Endothelial cell of umbilical vein (primary cell): ENCODE measurements around the gene TBX4. TPM values are rescaled to one million over a fixed set of nuclear protein-coding genes. Genes with fewer than 3 reads are reported as not detected.
"Not testable (repeated sequence)": the region's sequence is repeated elsewhere in the genome, so short reads cannot be mapped to it uniquely, and the experiment has no call there.

ENCODE experiments used
- BruUV-seq: library from RNA; stranded (reverse); fragments of 400-500 nt; replicated peaks from 2 replicates; lab custom pipeline; 2021; lab: Mats Ljungman, UMichigan
- CTCF ChIA-PET: fragments of 300-600, 350-600 bp; sonication (Branson Sonifier 250); formaldehyde crosslinking; loops from one replicate; lab custom pipeline; 2021; ENCODE audit warnings: antibody characterized with exemption, inconsistent platforms; lab: Charles Lee
- POLR2A ChIA-PET: fragments of 300-600, 350-600 bp; sonication (Branson Sonifier 250); formaldehyde crosslinking; loops from one replicate; lab custom pipeline; 2021; ENCODE audit warnings: antibody characterized with exemption, inconsistent platforms; lab: Charles Lee
- DNase-seq: peaks from one replicate; pipeline ENCODE4 v3.0.0-alpha.2; 2011; ENCODE audit warnings: low read depth, low spot score
- FAIRE-seq: peaks from 2 replicates; lab custom pipeline; 2011; peaks lifted over from hg19 to GRCh38; lab: Jason Lieb, UNC
- H2AFZ ChIP-seq: 2 replicates; pipeline ENCODE4 v1.6.0; 2012; ENCODE audit warnings: low read depth, low read length, control low read depth, inconsistent platforms
- H3K27ac ChIP-seq: 2 replicates; pipeline ENCODE4 v1.5.1; 2011; ENCODE audit warnings: low read depth, mild to moderate bottlenecking, control low read depth, low read length, moderate library complexity; ENCODE audit not compliant: insufficient read depth
- H3K27me3 ChIP-seq, 2 experiments: 2 replicates each; pipeline versions ENCODE4 v1.6.0 to v1.6.1; 2011; ENCODE audit warnings: low read length in 2 of 2, mixed read lengths in 1 of 2; ENCODE audit not compliant: control insufficient read depth in 2 of 2, insufficient read depth in 2 of 2
- H3K36me3 ChIP-seq, 2 experiments: 2 replicates in 1 of 2; 3 replicates in 1 of 2; pipeline ENCODE4 v1.5.1; 2011; ENCODE audit warnings: low read length in 2 of 2, mild to moderate bottlenecking in 1 of 2, moderate library complexity in 1 of 2; ENCODE audit not compliant: control insufficient read depth in 2 of 2, insufficient read depth in 2 of 2; ENCODE audit errors: extremely low read depth in 1 of 2
- H3K4me1 ChIP-seq: 3 replicates; pipeline ENCODE4 v1.5.1; 2011; ENCODE audit warnings: mild to moderate bottlenecking, low read length; ENCODE audit not compliant: control insufficient read depth, insufficient read depth; ENCODE audit errors: extremely low read depth
- H3K4me2 ChIP-seq: 2 replicates; pipeline ENCODE4 v1.6.1; 2011; ENCODE audit warnings: low read length, control low read depth, mixed read lengths; ENCODE audit not compliant: insufficient read depth
- H3K4me3 ChIP-seq, 3 experiments: fragments of 200-600 bp in 1 of 3; sonication (generic), shearing (Covaris generic) in 1 of 3; replicated peaks in 1 of 3; 2 replicates each; pipeline ENCODE4 v1.5.1; 2011 to 2016; ENCODE audit warnings: control low read depth in 3 of 3, low read length in 3 of 3, mild to moderate bottlenecking in 2 of 3, inconsistent platforms in 1 of 3, low read depth in 1 of 3, moderate library complexity in 1 of 3; ENCODE audit not compliant: insufficient read depth in 1 of 3
- H3K79me2 ChIP-seq: 2 replicates; pipeline ENCODE4 v1.6.0; 2012; ENCODE audit warnings: low read length, inconsistent platforms; ENCODE audit not compliant: control insufficient read depth, insufficient read depth
- H3K9ac ChIP-seq: replicated peaks from 2 replicates; pipeline ENCODE3; 2011; ENCODE audit warnings: low read length, control low read depth; ENCODE audit not compliant: insufficient read depth; ENCODE audit errors: extremely low read depth
- H3K9me1 ChIP-seq: replicated peaks from 3 replicates; pipeline ENCODE4 v1.6.0; 2011; ENCODE audit warnings: mild to moderate bottlenecking, low read length; ENCODE audit not compliant: control insufficient read depth, insufficient read depth; ENCODE audit errors: extremely low read depth
- H3K9me3 ChIP-seq: replicated peaks from 2 replicates; pipeline ENCODE4 v1.5.1; 2012; ENCODE audit warnings: low read length, inconsistent platforms; ENCODE audit not compliant: control insufficient read depth, insufficient read depth
- H4K20me1 ChIP-seq: replicated peaks from 2 replicates; pipeline ENCODE3; 2011; ENCODE audit warnings: mild to moderate bottlenecking, low read length; ENCODE audit not compliant: control insufficient read depth, insufficient read depth; ENCODE audit errors: extremely low read depth
- EZH2 ChIP-seq: IDR thresholded peaks from 2 replicates; pipeline ENCODE4 v1.6.1; 2012; ENCODE audit warnings: borderline replicate concordance, low read depth, mild to moderate bottlenecking, moderate library complexity, low read length, inconsistent platforms; ENCODE audit not compliant: severe bottlenecking
- FOS ChIP-seq: IDR thresholded peaks from 2 replicates; pipeline ENCODE4 v1.6.1; 2011; ENCODE audit warnings: mild to moderate bottlenecking, low read length, moderate library complexity, borderline replicate concordance; ENCODE audit not compliant: insufficient read depth
- GATA2 ChIP-seq: IDR thresholded peaks from 2 replicates; pipeline ENCODE4 v1.7.0; 2011; ENCODE audit warnings: low read depth, mild to moderate bottlenecking, moderate library complexity, mixed read lengths, low read length; ENCODE audit not compliant: insufficient read length, insufficient read depth
- JUN ChIP-seq: IDR thresholded peaks from 2 replicates; pipeline ENCODE4 v1.6.1; 2011; ENCODE audit warnings: borderline replicate concordance, low read depth; ENCODE audit not compliant: insufficient read length, insufficient read depth
- MYC ChIP-seq: IDR thresholded peaks from one replicate; pipeline ENCODE4 v1.6.1; 2011; ENCODE audit warnings: mild to moderate bottlenecking, low read depth, low read length
- POLR2A ChIP-seq: IDR thresholded peaks from 2 replicates; pipeline ENCODE4 v1.6.1; 2012; ENCODE audit warnings: low read depth, mild to moderate bottlenecking, control low read depth, low read length
- POLR2AphosphoS5 ChIP-seq: IDR thresholded peaks from 2 replicates; pipeline ENCODE4 v1.6.1; 2012; ENCODE audit warnings: low read depth, mild to moderate bottlenecking, control low read depth, low read length, moderate library complexity; ENCODE audit not compliant: insufficient read depth
- dilution Hi-C: fragments of 300-500 bp; cut with MboI; formaldehyde crosslinking; loops from one replicate; pipeline ENCODE4 v1.15.0; 2019; ENCODE audit warnings: low sequenced_read_pairs; ENCODE audit not compliant: extremely low pct_ligation_motif_present
- intact Hi-C: fragments of 100-400 bp; cut with micrococcal nuclease; formaldehyde crosslinking; loops from one replicate; pipeline ENCODE4 v1.10.0; 2022
- polyA plus RNA-seq, 4 experiments: library from polyadenylated mRNA; depleted of rRNA in 3 of 4; stranded (reverse) in 3 of 4; unstranded in 1 of 4; fragments of >200 nt; gene quantifications; 2 replicates each; pipeline versions ENCODE4 v1.2.1 to v1.2.3, GENCODE V29; 2011 to 2012; ENCODE audit warnings: missing spikeins in 1 of 4
- total RNA-seq: library from RNA; stranded (reverse); gene quantifications from 2 replicates; pipeline ENCODE4 v1.2.3, GENCODE V29; 2021
- TF ChIP-seq, protein P1 (sequence below): IDR thresholded peaks from 2 replicates; pipeline ENCODE4 v1.6.1; 2011; ENCODE audit not compliant: insufficient read depth, insufficient read length
- TF ChIP-seq, protein P2 (sequence below), 2 donors: IDR thresholded peaks; 1 replicate in 1 of 2; 2 replicates in 1 of 2; pipeline ENCODE4 v1.5.1; 2011; ENCODE audit warnings: low read length in 2 of 2, mild to moderate bottlenecking in 2 of 2, moderate library complexity in 2 of 2, control low read depth in 1 of 2, inconsistent platforms in 1 of 2, low read depth in 1 of 2; ENCODE audit not compliant: insufficient read depth in 1 of 2; ENCODE audit errors: extremely low read depth in 1 of 2

Gene TBX4
- total and polyA plus RNA-seq, 2 donors (not counting 3 experiments of a cell fraction or from before 2014, with no cell fraction given), result not detected

DNA sequence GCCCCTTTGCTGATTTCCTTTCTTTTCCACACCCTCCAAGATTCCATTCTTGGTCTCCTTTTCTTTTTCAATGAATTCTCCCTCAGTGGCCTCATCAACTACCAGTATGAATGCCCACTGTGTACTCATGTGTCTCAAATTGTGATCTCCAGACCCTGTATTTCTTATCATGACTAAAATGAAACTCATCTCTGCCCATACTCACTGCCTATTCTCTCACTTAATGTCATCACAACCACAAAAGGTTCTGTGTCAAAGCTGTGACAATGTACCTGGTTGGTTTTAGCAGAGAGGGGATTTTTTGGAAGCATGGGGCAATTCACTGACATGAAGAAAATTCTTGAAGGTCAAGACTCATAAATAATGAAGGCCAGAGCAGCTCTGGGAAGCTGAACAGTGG lies 11.5 kb upstream of the TBX4 start:
- no peak overlapping the region for H3K4me2 ChIP-seq
- no peaks in the 10 kb centered on the region for H3K9me3 ChIP-seq
- ChIA-PET CTCF (no interaction called here), POLR2A (no interaction called here)
- no peak overlapping the region for H3K27ac ChIP-seq
- intact Hi-C loops, result no loop called here
- FAIRE-seq (no peak), DNase-seq (no peak)
- H3K4me1 ChIP-seq, result no peaks in the 10 kb centered on the region
- TF ChIP-seq POLR2A, result no peak
- TF ChIP-seq JUN, result no peak
- no peak for TF ChIP-seq FOS
- TF ChIP-seq POLR2AphosphoS5, result no peak
- TF ChIP-seq GATA2, result no peak
- TF ChIP-seq EZH2, result no peak
- TF ChIP-seq, protein P1, sequence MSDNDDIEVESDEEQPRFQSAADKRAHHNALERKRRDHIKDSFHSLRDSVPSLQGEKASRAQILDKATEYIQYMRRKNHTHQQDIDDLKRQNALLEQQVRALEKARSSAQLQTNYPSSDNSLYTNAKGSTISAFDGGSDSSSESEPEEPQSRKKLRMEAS, result no peak
- TF ChIP-seq MYC, result no peak
- TF ChIP-seq, protein P2, sequence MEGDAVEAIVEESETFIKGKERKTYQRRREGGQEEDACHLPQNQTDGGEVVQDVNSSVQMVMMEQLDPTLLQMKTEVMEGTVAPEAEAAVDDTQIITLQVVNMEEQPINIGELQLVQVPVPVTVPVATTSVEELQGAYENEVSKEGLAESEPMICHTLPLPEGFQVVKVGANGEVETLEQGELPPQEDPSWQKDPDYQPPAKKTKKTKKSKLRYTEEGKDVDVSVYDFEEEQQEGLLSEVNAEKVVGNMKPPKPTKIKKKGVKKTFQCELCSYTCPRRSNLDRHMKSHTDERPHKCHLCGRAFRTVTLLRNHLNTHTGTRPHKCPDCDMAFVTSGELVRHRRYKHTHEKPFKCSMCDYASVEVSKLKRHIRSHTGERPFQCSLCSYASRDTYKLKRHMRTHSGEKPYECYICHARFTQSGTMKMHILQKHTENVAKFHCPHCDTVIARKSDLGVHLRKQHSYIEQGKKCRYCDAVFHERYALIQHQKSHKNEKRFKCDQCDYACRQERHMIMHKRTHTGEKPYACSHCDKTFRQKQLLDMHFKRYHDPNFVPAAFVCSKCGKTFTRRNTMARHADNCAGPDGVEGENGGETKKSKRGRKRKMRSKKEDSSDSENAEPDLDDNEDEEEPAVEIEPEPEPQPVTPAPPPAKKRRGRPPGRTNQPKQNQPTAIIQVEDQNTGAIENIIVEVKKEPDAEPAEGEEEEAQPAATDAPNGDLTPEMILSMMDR (IDR thresholded peaks at IDR 0.05; ENCODE audit: extremely low read depth in 1 of 2, insufficient read depth in 1 of 2, low read depth in 1 of 2, low read length in 2 of 2), result no peak
- no peaks in the 10 kb centered on the region for H3K79me2 ChIP-seq
- H3K9ac ChIP-seq, result no peak overlapping the region
- no peaks in the 10 kb centered on the region for H3K9me1 ChIP-seq
- no peaks in the 10 kb centered on the region for H3K36me3 ChIP-seq
- H2AFZ ChIP-seq, result no peak overlapping the region
- peaks cover 8 to 11% of the 10 kb centered on the region in 2 experiments for H3K27me3 ChIP-seq
- no peak overlapping the region for H3K4me3 ChIP-seq
- dilution Hi-C loops, result no loop called here
- no TSS peak for BruUV-seq
- no peaks in the 10 kb centered on the region for H4K20me1 ChIP-seq

DNA sequence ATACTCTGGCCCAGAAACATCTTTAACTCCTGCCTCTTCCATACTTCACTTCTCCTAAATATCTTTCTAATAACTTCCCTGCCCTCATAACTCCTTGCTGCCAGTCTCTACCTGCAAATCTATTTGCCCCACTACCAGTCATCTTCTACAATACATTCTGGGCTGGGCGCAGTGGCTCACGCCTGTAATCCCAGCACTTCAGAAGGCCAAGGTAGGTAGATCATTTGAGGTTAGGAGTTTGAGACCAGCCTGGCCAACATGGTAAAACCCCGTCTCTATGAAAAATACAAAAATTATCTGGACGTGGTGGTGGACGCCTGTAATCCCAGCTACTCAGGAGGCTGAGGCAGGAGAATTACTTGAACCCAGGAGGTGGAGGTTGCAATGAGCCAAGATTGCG lies 10.7 kb upstream of the TBX4 start:
- CTCF ChIA-PET, DNase-seq, POLR2A ChIA-PET, H4K20me1 ChIP-seq, H3K4me1 ChIP-seq, BruUV-seq, H3K4me3 ChIP-seq, H3K27ac ChIP-seq, H3K9me1 ChIP-seq, H2AFZ ChIP-seq, FAIRE-seq, H3K79me2 ChIP-seq, dilution Hi-C loops, H3K4me2 ChIP-seq, H3K9me3 ChIP-seq, H3K9ac ChIP-seq, H3K36me3 ChIP-seq, intact Hi-C loops: not testable (repeated sequence)
- peaks cover 11 to 15% of the 10 kb centered on the region in 2 experiments for H3K27me3 ChIP-seq
